H1 (cell line): Measurements from ENCODE around the gene LCLAT1. TPM values are rescaled to one million over a fixed set of nuclear protein-coding genes. Genes with fewer than 3 reads are reported as not detected.
A peak's percentile ranks its signal among the peaks of the same experiment; 100 is the strongest.

ENCODE experiments used
- CTCF ChIA-PET: fragments of 300-600 bp; sonication (Branson Sonifier 250); formaldehyde crosslinking; loops from one replicate; lab custom pipeline; 2021; ENCODE audit not compliant: partially characterized antibody; lab: Charles Lee
- POLR2A ChIA-PET: fragments of 300-600 bp; sonication (Branson Sonifier 250); formaldehyde crosslinking; loops from one replicate; lab custom pipeline; 2021; ENCODE audit warnings: inconsistent platforms; ENCODE audit not compliant: partially characterized antibody; lab: Charles Lee
- DNase-seq, 2 experiments: peaks; one replicate each; pipeline versions ENCODE4 v3.0.0 to v3.0.0-alpha.2; 2010 to 2022; ENCODE audit warnings: low spot score in 2 of 2, low read depth in 1 of 2, mixed read lengths in 1 of 2
- FAIRE-seq: peaks from 2 replicates; lab custom pipeline; 2011; peaks lifted over from hg19 to GRCh38; lab: Jason Lieb, UNC
- H2AFZ ChIP-seq: 2 replicates; pipeline ENCODE4 v1.8.1; 2012; ENCODE audit warnings: low read length, inconsistent platforms
- H2AK5ac ChIP-seq: 2 replicates; pipeline ENCODE4 v1.6.1; 2013; ENCODE audit warnings: low read depth, low read length
- H2BK120ac ChIP-seq: replicated peaks from 2 replicates; pipeline ENCODE3; 2013; ENCODE audit warnings: low read depth, low read length, inconsistent platforms
- H2BK12ac ChIP-seq: 2 replicates; pipeline ENCODE4 v1.6.1; 2013; ENCODE audit warnings: low read depth, low read length
- H2BK15ac ChIP-seq: 2 replicates; pipeline ENCODE4 v1.6.1; 2013; ENCODE audit warnings: low read length
- H2BK20ac ChIP-seq: 2 replicates; pipeline ENCODE4 v1.6.1; 2013; ENCODE audit warnings: low read length
- H2BK5ac ChIP-seq: 2 replicates; pipeline ENCODE4 v1.6.1; 2013; ENCODE audit warnings: low read depth, low read length
- H3K14ac ChIP-seq: 2 replicates; pipeline ENCODE4 v1.6.1; 2013; ENCODE audit warnings: inconsistent platforms; ENCODE audit not compliant: insufficient read length
- H3K18ac ChIP-seq: 2 replicates; pipeline ENCODE4 v1.6.1; 2013; ENCODE audit warnings: low read length; ENCODE audit errors: extremely low read depth
- H3K23ac ChIP-seq: 2 replicates; pipeline ENCODE4 v1.6.1; 2013; ENCODE audit warnings: inconsistent platforms; ENCODE audit not compliant: insufficient read length
- H3K23me2 ChIP-seq: 2 replicates; pipeline ENCODE4 v1.6.1; 2013; ENCODE audit warnings: low read depth, low read length
- H3K27ac ChIP-seq: 2 replicates; pipeline ENCODE4 v1.6.1; 2011; ENCODE audit warnings: low read depth, low read length, inconsistent platforms
- H3K27me3 ChIP-seq, 4 experiments: replicated peaks in 1 of 4; 1 replicate in 1 of 4; 2 replicates in 3 of 4; pipeline versions ENCODE4 v1.6.1 to v1.8.1; 2011 to 2013; ENCODE audit warnings: low read length in 3 of 4, mild to moderate bottlenecking in 3 of 4, inconsistent platforms in 2 of 4, mixed read lengths in 2 of 4, moderate library complexity in 1 of 4; ENCODE audit not compliant: control insufficient read depth in 3 of 4, insufficient read depth in 3 of 4; ENCODE audit errors: extremely low read depth in 1 of 4
- H3K36me3 ChIP-seq, 4 experiments: 2 replicates each; pipeline versions ENCODE4 v1.6.1 to v1.8.1; 2011 to 2013; ENCODE audit warnings: mild to moderate bottlenecking in 4 of 4, low read length in 3 of 4, moderate library complexity in 2 of 4, control low read depth in 1 of 4, inconsistent platforms in 1 of 4; ENCODE audit not compliant: insufficient read depth in 4 of 4, control insufficient read depth in 2 of 4
- H3K4ac ChIP-seq: replicated peaks from 2 replicates; pipeline ENCODE3; 2013; ENCODE audit warnings: low read length, low read depth, mixed read lengths, inconsistent platforms; ENCODE audit not compliant: insufficient read length
- H3K4me1 ChIP-seq, 4 experiments: replicated peaks in 1 of 4; 1 replicate in 1 of 4; 2 replicates in 3 of 4; pipeline versions ENCODE4 v1.6.1 to v1.8.1; 2011 to 2013; ENCODE audit warnings: low read length in 3 of 4, inconsistent platforms in 2 of 4, mixed read lengths in 1 of 4; ENCODE audit not compliant: insufficient read depth in 4 of 4, control insufficient read depth in 3 of 4
- H3K4me2 ChIP-seq, 2 experiments: 2 replicates each; pipeline versions ENCODE4 v1.6.1 to v1.8.1; 2011 to 2013; ENCODE audit warnings: low read depth in 2 of 2, low read length in 2 of 2, control low read depth in 1 of 2, inconsistent platforms in 1 of 2, mild to moderate bottlenecking in 1 of 2; ENCODE audit not compliant: insufficient read depth in 1 of 2
- H3K4me3 ChIP-seq, 4 experiments: fragments of 200-600, 300-600 bp in 1 of 4; sonication (generic), shearing (Covaris generic), sonication (Bioruptor Twin) in 1 of 4; 2 replicates each; pipeline versions ENCODE4 v1.5.1 to v1.8.1; 2011 to 2016; ENCODE audit warnings: low read length in 4 of 4, low read depth in 3 of 4, control low read depth in 2 of 4, inconsistent platforms in 2 of 4, mild to moderate bottlenecking in 2 of 4, mixed read lengths in 1 of 4, moderate library complexity in 1 of 4; ENCODE audit not compliant: insufficient read depth in 2 of 4; ENCODE audit errors: extremely low read depth in 1 of 4
- H3K56ac ChIP-seq: replicated peaks from 2 replicates; pipeline ENCODE3; 2013; ENCODE audit warnings: low read depth, mild to moderate bottlenecking, mixed read lengths, low read length, inconsistent platforms; ENCODE audit not compliant: insufficient read length
- H3K79me1 ChIP-seq: 2 replicates; pipeline ENCODE4 v1.6.1; 2013; ENCODE audit warnings: low read depth, low read length, control low read depth
- H3K79me2 ChIP-seq, 2 experiments: 2 replicates each; pipeline versions ENCODE4 v1.6.1 to v1.8.1; 2012 to 2013; ENCODE audit warnings: low read length in 2 of 2, mild to moderate bottlenecking in 2 of 2, inconsistent platforms in 1 of 2; ENCODE audit not compliant: insufficient read depth in 2 of 2, control insufficient read depth in 1 of 2
- H3K9ac ChIP-seq, 4 experiments: replicated peaks in 1 of 4; 1 replicate in 1 of 4; 2 replicates in 3 of 4; pipeline versions ENCODE4 v1.6.1 to v1.8.1; 2011 to 2013; ENCODE audit warnings: low read depth in 3 of 4, low read length in 3 of 4, control low read depth in 2 of 4, mild to moderate bottlenecking in 2 of 4, moderate library complexity in 2 of 4, inconsistent platforms in 1 of 4; ENCODE audit errors: extremely low read depth in 1 of 4
- H3K9me3 ChIP-seq, 2 experiments: 2 replicates each; pipeline versions ENCODE4 v1.6.1 to v1.8.1; 2012 to 2013; ENCODE audit warnings: mild to moderate bottlenecking in 2 of 2, moderate library complexity in 2 of 2, control low read depth in 1 of 2, inconsistent platforms in 1 of 2, low read depth in 1 of 2, low read length in 1 of 2, mixed read lengths in 1 of 2; ENCODE audit not compliant: insufficient read depth in 2 of 2
- H4K20me1 ChIP-seq, 2 experiments: replicated peaks in 1 of 2; 2 replicates each; pipeline versions ENCODE3 to v1.8.1; 2011 to 2013; ENCODE audit warnings: inconsistent platforms in 2 of 2, low read length in 2 of 2, mild to moderate bottlenecking in 1 of 2; ENCODE audit not compliant: insufficient read depth in 2 of 2, control insufficient read depth in 1 of 2
- H4K5ac ChIP-seq: 2 replicates; pipeline ENCODE4 v1.6.1; 2013; ENCODE audit warnings: low read length, low read depth, mixed read lengths, inconsistent platforms; ENCODE audit not compliant: insufficient read length
- H4K8ac ChIP-seq: 2 replicates; pipeline ENCODE4 v1.8.0; 2013; ENCODE audit warnings: mild to moderate bottlenecking, moderate library complexity, low read length, inconsistent platforms; ENCODE audit not compliant: insufficient read depth; ENCODE audit errors: extremely low read depth
- H4K91ac ChIP-seq: replicated peaks from 2 replicates; pipeline ENCODE3; 2013; ENCODE audit warnings: low read length, mixed read lengths, inconsistent platforms; ENCODE audit not compliant: insufficient read length
- CTCF ChIP-seq, 3 experiments: IDR thresholded peaks; 1 replicate in 2 of 3; 2 replicates in 1 of 3; pipeline versions ENCODE4 v1.5.1 to v1.6.1; 2011; ENCODE audit warnings: low read length in 3 of 3, mild to moderate bottlenecking in 3 of 3, inconsistent platforms in 2 of 3, low read depth in 1 of 3, moderate library complexity in 1 of 3; ENCODE audit not compliant: insufficient read depth in 1 of 3; ENCODE audit errors: control extremely low read depth in 1 of 3
- MAFK ChIP-seq: IDR thresholded peaks from 2 replicates; pipeline ENCODE4 v1.6.1; 2012; ENCODE audit warnings: low read depth, mild to moderate bottlenecking, improper control_type of control experiment, low read length
- TBP ChIP-seq: IDR thresholded peaks from 2 replicates; pipeline ENCODE4 v1.6.1; 2011; ENCODE audit warnings: low read depth, low read length, improper control_type of control experiment
- WGBS, 2 experiments: shearing (Covaris generic) in 1 of 2; methylation state at CpG; one replicate each; pipeline versions ENCODE4 v1.1.6 to v1.1.7; 2013 to 2015; ENCODE audit warnings: low lambda C conversion rate in 2 of 2, mixed read lengths in 2 of 2, inconsistent platforms in 1 of 2, low coverage in 1 of 2, missing lambda C conversion rate in 1 of 2; ENCODE audit not compliant: insufficient replicate concordance in 2 of 2, insufficient coverage in 1 of 2, insufficient read length in 1 of 2; ENCODE audit errors: extremely low coverage in 1 of 2, missing lambda C conversion rate in 1 of 2; 5-methylcytosine and 5-hydroxymethylcytosine counted together
- polyA plus RNA-seq, 7 experiments: library from polyadenylated mRNA; depleted of rRNA in 3 of 7; stranded (reverse) in 5 of 7; unstranded in 2 of 7; fragments of >200 nt in 5 of 7; fragments of 200-250 nt in 2 of 7; gene quantifications; 1 replicate in 5 of 7; 2 replicates in 1 of 7; 4 replicates in 1 of 7; pipeline versions ENCODE4 v1.2.1 to v1.2.3, GENCODE V29; 2011 to 2013; ENCODE audit warnings: missing spikeins in 2 of 7, mixed read lengths in 2 of 7
- total RNA-seq: library from RNA; stranded (reverse); fragmentation: NEBNext Ultra II Directional; extraction: Animal tissue kit (Norgen Biotek cat#: 25700); gene quantifications from 2 replicates; pipeline ENCODE4 v1.2.1, GENCODE V29; 2021

LCLAT1 gene
- total and polyA plus RNA-seq, 2 of the 8 experiments (the other 6 are each of a cell fraction or from before 2014, with no cell fraction given), result 7.6 to 22.0 TPM

- Histone ChIP-seq H2BK20ac (no peak overlapping the region), H4K5ac (no peak overlapping the region), H3K18ac (no peak overlapping the region), H2AK5ac (no peak overlapping the region), H3K27ac (no peak overlapping the region), H3K14ac (no peak overlapping the region), H3K9me3 (no peaks in the 10 kb centered on the region), H2BK5ac (no peak overlapping the region), H3K36me3 (no peaks in the 10 kb centered on the region), H3K56ac (no peak overlapping the region), H3K4me1 (peaks cover 0 to 6% (median 3%) of the 10 kb centered on the region in 4 experiments; a peak in 3 of 7 replicates), H3K27me3 (no peaks in the 10 kb centered on the region), H2AFZ (no peak overlapping the region), H2BK15ac (no peak overlapping the region), H3K79me1 (no peaks in the 10 kb centered on the region), H4K8ac (no peak overlapping the region), H2BK12ac (no peak overlapping the region), H3K4me3 (no peak overlapping the region), H3K79me2 (no peaks in the 10 kb centered on the region), H4K20me1 (no peaks in the 10 kb centered on the region), H3K23ac (no peak overlapping the region), H2BK120ac (no peak overlapping the region), H3K23me2 (no peaks in the 10 kb centered on the region), H4K91ac (no peak overlapping the region), H3K4me2 (peak overlapping the region in 1 of 2 experiments; percentile 23; a peak in 1 of 4 replicates), H3K4ac (no peak overlapping the region), H3K9ac (no peak overlapping the region)
- POLR2A ChIA-PET, result no interaction called here
- 62% methylated on average over 3 of the region's 3 CpGs; no CpG with 5 or more reads in 1 of the 2 experiments for WGBS, 2 experiments
- FAIRE-seq, result no peak
- CTCF ChIA-PET, result no interaction called here
- DNase-seq, result no peak
- no peak for TF ChIP-seq MAFK
- no peak for TF ChIP-seq TBP
- TF ChIP-seq CTCF (IDR thresholded peaks at IDR 0.05; ENCODE audit: control extremely low read depth in 1 of 3, insufficient read depth in 1 of 3, low read depth in 1 of 3, low read length in 3 of 3), result no peak
These were observed 133.3 kb downstream of the LCLAT1 start for GRCh38 chr2:30580391-30580790.
